Activated CD4-positive, alpha-beta T cell treated with anti-CD3 and anti-CD28 coated beads, Interleukin-2, amount 50 U/mL, for 16 hours (primary cell): ENCODE measurements around the gene RPS15A.
"Not testable (repeated sequence)": the region's sequence is repeated elsewhere in the genome, so short reads cannot be mapped to it uniquely, and the experiment has no call there.

ENCODE experiments used
- DNase-seq: peaks from one replicate; pipeline ENCODE4 v3.0.0-alpha.2; 2020

RPS15A gene

GRCh38 chr16:18740027-18740426 lies 50.1 kb downstream of the RPS15A start:
- DNase-seq = not testable (repeated sequence)

- not testable (repeated sequence) for DNase-seq
Observed at GRCh38 chr16:18738768-18739167, 51.4 kb downstream of the RPS15A start.

GRCh38 chr16:18734279-18734678 lies 55.9 kb downstream of the RPS15A start:
- DNase-seq = not testable (repeated sequence)
